Neuronal stem cell (in vitro differentiated cells): Measurements from ENCODE around the gene CD274.

Experiments used
- DNase-seq: peaks from one replicate; pipeline ENCODE4 v3.0.0-alpha.2; 2013; ENCODE audit warnings: low spot score
- H2AFZ ChIP-seq: one replicate; pipeline ENCODE4 v1.6.1; 2013; ENCODE audit warnings: mild to moderate bottlenecking, low read length, inconsistent platforms
- H2AK5ac ChIP-seq: 2 replicates; pipeline ENCODE4 v1.6.1; 2013; ENCODE audit warnings: low read depth, mild to moderate bottlenecking, inconsistent platforms, low read length, moderate library complexity, mixed read lengths
- H2BK120ac ChIP-seq: 2 replicates; pipeline ENCODE4 v1.6.1; 2013; ENCODE audit warnings: low read depth, mild to moderate bottlenecking, inconsistent platforms, low read length, moderate library complexity, mixed read lengths
- H2BK12ac ChIP-seq: one replicate; pipeline ENCODE4 v1.6.1; 2013; ENCODE audit warnings: low read length, inconsistent platforms
- H2BK15ac ChIP-seq: 2 replicates; pipeline ENCODE4 v1.6.1; 2013; ENCODE audit warnings: mild to moderate bottlenecking, low read length, inconsistent platforms, mixed read lengths
- H2BK5ac ChIP-seq: one replicate; pipeline ENCODE4 v1.6.1; 2013; ENCODE audit warnings: inconsistent platforms, mild to moderate bottlenecking, low read length, moderate library complexity
- H3K14ac ChIP-seq: one replicate; pipeline ENCODE4 v1.6.1; 2013; ENCODE audit warnings: low read length, inconsistent platforms
- H3K18ac ChIP-seq: 2 replicates; pipeline ENCODE4 v1.6.1; 2013; ENCODE audit warnings: low read length, inconsistent platforms
- H3K23ac ChIP-seq: 2 replicates; pipeline ENCODE4 v1.6.1; 2013; ENCODE audit warnings: low read depth, mild to moderate bottlenecking, mixed read lengths, low read length, inconsistent platforms; ENCODE audit not compliant: poor library complexity
- H3K27ac ChIP-seq: replicated peaks from 3 replicates; pipeline ENCODE4 v1.5.1; 2013; ENCODE audit warnings: low read length, inconsistent platforms
- H3K27me3 ChIP-seq, 3 experiments: 2 replicates each; pipeline ENCODE4 v1.6.1; 2013; ENCODE audit warnings: low read length in 3 of 3, mild to moderate bottlenecking in 2 of 3, inconsistent platforms in 1 of 3, low read depth in 1 of 3, mixed read lengths in 1 of 3, moderate library complexity in 1 of 3; ENCODE audit not compliant: control insufficient read depth in 3 of 3, insufficient read depth in 3 of 3
- H3K36me3 ChIP-seq, 2 donors: replicated peaks in 1 of 2; 2 replicates each; pipeline ENCODE4 v1.6.1; 2013; ENCODE audit warnings: low read length in 2 of 2; ENCODE audit not compliant: control insufficient read depth in 2 of 2, insufficient read depth in 2 of 2
- H3K4ac ChIP-seq: 2 replicates; pipeline ENCODE4 v1.6.1; 2013; ENCODE audit warnings: inconsistent platforms, mild to moderate bottlenecking, low read length, moderate library complexity
- H3K4me1 ChIP-seq, 2 donors: 1 replicate in 1 of 2; 2 replicates in 1 of 2; pipeline ENCODE4 v1.6.1; 2013; ENCODE audit warnings: low read length in 2 of 2, low read depth in 1 of 2; ENCODE audit not compliant: control insufficient read depth in 2 of 2, insufficient read depth in 1 of 2
- H3K4me2 ChIP-seq: one replicate; pipeline ENCODE4 v1.6.1; 2013; ENCODE audit warnings: mild to moderate bottlenecking, low read length, inconsistent platforms; ENCODE audit not compliant: insufficient read depth, poor library complexity, severe bottlenecking
- H3K4me3 ChIP-seq, 2 donors: 2 replicates each; pipeline ENCODE4 v1.5.1; 2013; ENCODE audit warnings: low read length in 2 of 2, mild to moderate bottlenecking in 2 of 2, inconsistent platforms in 1 of 2, moderate library complexity in 1 of 2
- H3K79me1 ChIP-seq: one replicate; pipeline ENCODE4 v1.6.1; 2013; ENCODE audit warnings: low read depth, mild to moderate bottlenecking, inconsistent platforms, low read length, moderate library complexity
- H3K9ac ChIP-seq: one replicate; pipeline ENCODE4 v1.6.1; 2013; ENCODE audit warnings: mild to moderate bottlenecking, low read depth, low read length, inconsistent platforms; ENCODE audit not compliant: poor library complexity
- H3K9me3 ChIP-seq, 2 donors: replicated peaks in 1 of 2; 2 replicates each; pipeline versions ENCODE3 to v1.6.1; 2013; ENCODE audit warnings: low read length in 2 of 2, mild to moderate bottlenecking in 2 of 2, inconsistent platforms in 1 of 2, low read depth in 1 of 2, mixed read lengths in 1 of 2, moderate library complexity in 1 of 2; ENCODE audit not compliant: control insufficient read depth in 2 of 2, insufficient read depth in 1 of 2
- H4K8ac ChIP-seq: one replicate; pipeline ENCODE4 v1.6.1; 2013; ENCODE audit warnings: low read depth, mild to moderate bottlenecking, inconsistent platforms, low read length, moderate library complexity
- H4K91ac ChIP-seq: one replicate; pipeline ENCODE4 v1.6.1; 2013; ENCODE audit warnings: low read length, low read depth, mild to moderate bottlenecking, inconsistent platforms; ENCODE audit not compliant: poor library complexity
- WGBS, 2 donors: extraction: QIAGEN DNeasy Blood & Tissue Kit; methylation state at CpG; one replicate each; pipeline ENCODE4 v1.1.7; 2013; ENCODE audit warnings: missing lambda C conversion rate in 2 of 2, mixed read lengths in 1 of 2; ENCODE audit not compliant: insufficient read length in 2 of 2, insufficient replicate concordance in 1 of 2; ENCODE audit errors: extremely low coverage in 2 of 2; 5-methylcytosine and 5-hydroxymethylcytosine counted together

The CD274 gene

DNA sequence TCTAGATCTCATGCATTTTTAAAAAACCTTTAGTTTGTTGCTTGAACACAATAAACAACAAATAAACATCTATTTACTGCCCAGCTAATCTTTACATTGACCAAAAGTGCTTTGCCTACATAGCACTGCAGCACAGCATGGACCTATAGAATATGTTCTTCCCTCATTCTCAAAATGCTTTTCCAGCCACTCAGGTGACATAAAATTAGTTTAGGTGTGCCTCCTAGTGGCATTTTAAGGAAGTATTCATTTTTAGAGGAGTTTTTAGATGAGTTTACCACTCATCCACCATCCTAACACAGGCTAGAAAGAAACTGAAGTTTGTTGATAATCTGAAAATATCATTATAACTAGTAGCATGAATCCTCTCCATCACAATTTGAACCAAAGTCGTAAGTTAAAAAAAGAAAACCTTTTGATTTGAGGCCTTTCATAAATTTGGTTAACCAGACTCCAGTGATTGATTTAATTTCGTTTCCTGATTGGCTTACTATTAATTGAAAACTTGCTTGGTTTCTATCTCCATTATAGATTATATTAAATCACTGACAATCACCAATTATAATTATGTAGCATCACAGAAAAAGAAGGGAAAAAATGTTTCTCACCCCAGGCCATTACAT, 25.2 kb upstream of the CD274 start:
- Histone ChIP-seq H3K18ac (no peak overlapping the region), H2BK12ac (no peak overlapping the region), H2BK5ac (no peak overlapping the region), H3K79me1 (no peaks in the 10 kb centered on the region), H3K27ac (no peak overlapping the region), H3K4ac (no peak overlapping the region), H3K27me3 (no peaks in the 10 kb centered on the region), H2BK120ac (no peak overlapping the region), H2AK5ac (no peak overlapping the region), H3K14ac (no peak overlapping the region), H3K9ac (no peak overlapping the region), H3K4me2 (no peak overlapping the region), H3K4me1 (peaks cover 0 to 3% of the 10 kb centered on the region in 2 donors), H3K9me3 (no peaks in the 10 kb centered on the region), H4K91ac (no peak overlapping the region), H3K4me3 (no peak overlapping the region), H4K8ac (no peak overlapping the region), H3K36me3 (peaks cover 2 to 4% of the 10 kb centered on the region in 2 donors), H3K23ac (no peak overlapping the region), H2BK15ac (no peak overlapping the region), H2AFZ (no peak overlapping the region)
- no CpG with 5 or more reads among the region's 2 CpGs for WGBS, 2 donors
- no peak for DNase-seq

DNA sequence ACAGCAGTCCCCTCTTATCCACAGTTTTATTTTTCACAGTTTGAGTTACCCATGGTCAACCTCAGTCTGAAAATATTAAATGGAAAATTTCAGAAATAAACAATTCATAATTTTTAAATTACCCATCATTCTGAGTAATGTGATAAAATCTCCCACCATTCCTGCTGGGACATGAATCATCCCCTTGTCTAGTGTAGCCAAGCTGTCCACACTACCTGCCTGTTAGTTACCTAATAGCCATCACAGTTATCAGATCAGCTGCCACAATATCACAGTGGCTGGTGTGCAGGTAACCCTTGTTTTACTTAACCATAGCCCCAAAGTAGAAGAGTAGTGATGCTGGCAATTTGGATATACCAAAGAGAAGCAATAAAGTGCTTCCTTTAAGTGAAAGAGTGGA, 23.3 kb upstream of the CD274 start:
- Histone ChIP-seq H3K4me2 (no peak overlapping the region), H3K27me3 (no peaks in the 10 kb centered on the region), H3K4me1 (no peaks in the 10 kb centered on the region), H3K79me1 (no peaks in the 10 kb centered on the region), H2BK12ac (no peak overlapping the region), H3K9me3 (no peaks in the 10 kb centered on the region), H4K91ac (no peak overlapping the region), H3K27ac (no peak overlapping the region), H2AK5ac (no peak overlapping the region), H2BK5ac (no peak overlapping the region), H2BK120ac (no peak overlapping the region), H3K23ac (no peak overlapping the region), H2AFZ (no peak overlapping the region), H3K14ac (no peak overlapping the region), H3K18ac (no peak overlapping the region), H3K4me3 (no peak overlapping the region), H3K9ac (no peak overlapping the region), H3K4ac (no peak overlapping the region), H3K36me3 (peaks cover 2 to 15% of the 10 kb centered on the region in 2 donors), H2BK15ac (no peak overlapping the region), H4K8ac (no peak overlapping the region)
- no peak for DNase-seq

DNA sequence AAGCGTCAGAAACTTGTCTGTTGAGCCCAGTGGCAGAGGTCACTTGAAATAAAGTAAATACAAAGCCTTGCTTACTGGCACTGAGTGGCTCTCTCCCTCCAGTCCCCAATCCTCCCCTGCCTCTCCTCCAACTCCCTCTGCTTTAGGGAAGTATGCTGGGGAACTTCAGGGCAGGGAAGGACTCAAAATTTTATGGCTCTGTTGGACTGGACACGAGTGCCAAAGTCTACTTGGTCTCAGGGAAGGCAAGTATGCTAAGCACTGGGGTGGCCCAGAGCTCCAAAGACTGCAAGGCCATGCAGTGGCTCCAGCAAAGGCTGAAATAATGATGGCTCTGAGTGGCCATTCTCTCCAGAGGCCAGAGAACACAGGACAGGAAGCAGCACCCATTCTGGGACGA, 22.2 kb upstream of the CD274 start:
- H4K8ac ChIP-seq = no peak overlapping the region
- no peak overlapping the region for H2BK12ac ChIP-seq
- peaks cover 4 to 18% of the 10 kb centered on the region in 2 donors for H3K36me3 ChIP-seq
- H2BK5ac ChIP-seq = no peak overlapping the region
- H4K91ac ChIP-seq = no peak overlapping the region
- H3K4me1 ChIP-seq = no peaks in the 10 kb centered on the region
- no peak overlapping the region for H3K4ac ChIP-seq
- no peak overlapping the region for H2AFZ ChIP-seq
- no peak overlapping the region for H3K23ac ChIP-seq
- no peak for DNase-seq
- no CpG with 5 or more reads among the region's 3 CpGs for WGBS, 2 donors
- no peaks in the 10 kb centered on the region for H3K79me1 ChIP-seq
- no peaks in the 10 kb centered on the region for H3K27me3 ChIP-seq
- no peak overlapping the region for H3K18ac ChIP-seq
- H3K27ac ChIP-seq = no peak overlapping the region
- no peak overlapping the region for H3K14ac ChIP-seq
- no peak overlapping the region for H3K4me2 ChIP-seq
- no peak overlapping the region for H3K4me3 ChIP-seq
- no peak overlapping the region for H3K9ac ChIP-seq
- no peak overlapping the region for H2BK120ac ChIP-seq
- no peak overlapping the region for H2AK5ac ChIP-seq
- no peak overlapping the region for H2BK15ac ChIP-seq
- peaks cover 0 to 2% of the 10 kb centered on the region in 2 donors for H3K9me3 ChIP-seq

DNA sequence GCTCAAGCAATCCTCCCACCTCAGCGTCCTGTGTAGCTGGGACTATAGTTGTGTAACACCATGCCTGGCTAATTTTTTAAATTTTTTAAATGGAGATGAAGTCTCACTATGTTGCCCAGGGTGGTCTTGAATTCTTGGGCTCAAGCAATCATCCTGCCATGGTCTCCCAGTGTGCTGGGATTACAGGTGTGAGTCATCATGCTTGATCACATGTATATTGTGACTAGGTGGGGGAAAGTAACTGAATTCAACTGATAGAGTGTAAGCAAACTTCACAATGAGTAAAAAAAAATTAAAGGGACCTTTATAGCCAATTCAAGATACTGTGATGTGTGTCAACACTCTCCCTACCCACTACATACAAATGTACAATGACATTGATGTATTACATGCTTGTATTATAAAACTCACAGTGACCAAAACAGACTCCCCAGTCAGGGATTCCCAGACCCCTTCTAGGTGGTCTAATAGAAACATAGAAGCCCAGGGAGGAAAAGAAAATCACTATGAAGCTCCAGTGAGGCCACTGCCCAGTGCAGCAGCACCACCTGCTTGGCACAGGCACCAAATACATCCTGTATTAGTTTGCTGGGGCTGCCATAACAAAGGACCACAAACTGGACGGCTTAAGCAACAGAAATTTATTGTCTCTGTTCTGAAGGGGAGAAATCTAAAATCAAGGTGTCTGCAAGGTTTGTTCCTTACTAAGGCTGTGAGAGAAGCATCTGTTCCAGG, 21.4 kb upstream of the CD274 start:
- no peak for DNase-seq
- peaks cover 4 to 18% of the 10 kb centered on the region in 2 donors for H3K36me3 ChIP-seq
- H3K4me3 ChIP-seq = no peak overlapping the region
- no peak overlapping the region for H4K8ac ChIP-seq
- H3K9ac ChIP-seq = no peak overlapping the region
- H2BK120ac ChIP-seq = no peak overlapping the region
- no peak overlapping the region for H4K91ac ChIP-seq
- no peak overlapping the region for H3K23ac ChIP-seq
- no peak overlapping the region for H2BK5ac ChIP-seq
- no peak overlapping the region for H3K4me2 ChIP-seq
- no peak overlapping the region for H2AFZ ChIP-seq
- no peak overlapping the region for H3K27ac ChIP-seq
- H3K18ac ChIP-seq = no peak overlapping the region
- no peaks in the 10 kb centered on the region for H3K27me3 ChIP-seq
- no peak overlapping the region for H2AK5ac ChIP-seq
- H3K4me1 ChIP-seq = no peaks in the 10 kb centered on the region
- H2BK12ac ChIP-seq = no peak overlapping the region
- no peaks in the 10 kb centered on the region for H3K79me1 ChIP-seq
- H2BK15ac ChIP-seq = no peak overlapping the region
- WGBS, 2 donors = no CpG with 5 or more reads among the region's 2 CpGs
- peaks cover 0 to 2% of the 10 kb centered on the region in 2 donors for H3K9me3 ChIP-seq
- no peak overlapping the region for H3K4ac ChIP-seq
- no peak overlapping the region for H3K14ac ChIP-seq
